Vagina (tissue), 2 donors: ENCODE measurements around the gene FITM1. TPM values are rescaled to one million over a fixed set of nuclear protein-coding genes. Genes with fewer than 3 reads are reported as not detected.

Experiments
- DNase-seq, 2 donors: peaks; one replicate each; pipeline ENCODE4 v3.0.0-alpha.2; 2017; ENCODE audit errors: extremely low spot score in 2 of 2
- H3K27ac ChIP-seq: fragments of 200-600 bp; sonication (generic); one replicate; pipeline ENCODE4 v1.5.1; 2019
- H3K27me3 ChIP-seq: fragments of 200-600 bp; sonication (generic); one replicate; pipeline ENCODE4 v1.5.1; 2019
- H3K36me3 ChIP-seq, 2 donors: fragments of 200-600 bp; sonication (generic); one replicate each; pipeline ENCODE4 v1.5.1; 2017 to 2019
- H3K4me1 ChIP-seq: fragments of 200-600 bp; sonication (generic); one replicate; pipeline ENCODE4 v1.5.1; 2019
- H3K4me3 ChIP-seq, 2 donors: fragments of 200-600 bp; sonication (generic); 1 replicate in 1 of 2; 2 replicates in 1 of 2; pipeline ENCODE4 v1.5.1; 2016 to 2019
- H3K9me3 ChIP-seq: fragments of 200-600 bp; sonication (generic); one replicate; pipeline ENCODE4 v1.5.1; 2019
- CTCF ChIP-seq, 3 experiments: fragments of 450-650 bp in 2 of 3; fragments of 200-600 bp in 1 of 3; sonication (generic) in 1 of 3; IDR thresholded peaks; one replicate each; pipeline ENCODE4 v1.5.1; 2017 to 2019; ENCODE audit warnings: antibody characterized with exemption in 3 of 3, mild to moderate bottlenecking in 2 of 3, moderate library complexity in 2 of 3
- POLR2A ChIP-seq, 2 donors: fragments of 450-650 bp; IDR thresholded peaks; one replicate each; pipeline ENCODE4 v1.6.1; 2017; ENCODE audit warnings: antibody characterized with exemption in 2 of 2, mild to moderate bottlenecking in 2 of 2, moderate library complexity in 2 of 2
- POLR2AphosphoS5 ChIP-seq, 2 donors: sonication (generic); formaldehyde crosslinking; IDR thresholded peaks; one replicate each; pipeline ENCODE4 v1.9.0; 2017; ENCODE audit warnings: antibody characterized with exemption in 2 of 2, mild to moderate bottlenecking in 2 of 2, low read depth in 1 of 2; ENCODE audit not compliant: insufficient read depth in 1 of 2
- intact Hi-C: fragments of 100-400 bp; cut with DNase I; formaldehyde crosslinking; loops from one replicate; pipeline ENCODE4 v1.15.1; 2023
- total RNA-seq: library from RNA; depleted of rRNA; stranded (reverse); fragments of >200 nt; gene quantifications from one replicate; pipeline ENCODE4 v1.2.3, GENCODE V29; 2016

The FITM1 gene
- total RNA-seq, 1 donor from 2014 or later = not detected

GRCh38 chr14:24098229-24098926 is 32.1 kb upstream of the FITM1 start:
- Histone ChIP-seq H3K4me1 (peaks cover 18% of the 10 kb centered on the region), H3K27ac (no peak overlapping the region), H3K4me3 (no peak overlapping the region), H3K9me3 (no peaks in the 10 kb centered on the region), H3K27me3 (no peaks in the 10 kb centered on the region), H3K36me3 (no peaks in the 10 kb centered on the region)
- intact Hi-C loops = no loop called here
- no peak for DNase-seq
- TF ChIP-seq POLR2A (IDR thresholded peaks at IDR 0.05) (no peak), POLR2AphosphoS5 (IDR thresholded peaks at IDR 0.05; ENCODE audit: insufficient read depth in 1 of 2, low read depth in 1 of 2) (no peak), CTCF (IDR thresholded peaks at IDR 0.05) (no peak)

GRCh38 chr14:24098927-24099813 is 31.3 kb upstream of the FITM1 start:
- Histone ChIP-seq H3K4me3 (no peak overlapping the region), H3K4me1 (peaks cover 14% of the 10 kb centered on the region), H3K27ac (no peak overlapping the region), H3K36me3 (no peaks in the 10 kb centered on the region), H3K27me3 (no peaks in the 10 kb centered on the region), H3K9me3 (no peaks in the 10 kb centered on the region)
- intact Hi-C loops = no loop called here
- no peak for DNase-seq
- TF ChIP-seq POLR2A (IDR thresholded peaks at IDR 0.05) (no peak), CTCF (IDR thresholded peaks at IDR 0.05) (no peak), POLR2AphosphoS5 (IDR thresholded peaks at IDR 0.05; ENCODE audit: insufficient read depth in 1 of 2, low read depth in 1 of 2) (no peak)

- intact Hi-C loops = loop anchor here (5.0 kb wide), 1 partner anchor 43 kb away; no protein-coding TSS in a partner anchor
- Histone ChIP-seq H3K27me3 (no peaks in the 10 kb centered on the region), H3K36me3 (no peaks in the 10 kb centered on the region), H3K27ac (no peak overlapping the region), H3K9me3 (no peaks in the 10 kb centered on the region), H3K4me3 (no peak overlapping the region), H3K4me1 (peaks cover 6% of the 10 kb centered on the region)
- TF ChIP-seq CTCF (IDR thresholded peaks at IDR 0.05) (no peak), POLR2A (IDR thresholded peaks at IDR 0.05) (no peak), POLR2AphosphoS5 (IDR thresholded peaks at IDR 0.05; ENCODE audit: insufficient read depth in 1 of 2, low read depth in 1 of 2) (no peak)
- DNase-seq = no peak
Observed at GRCh38 chr14:24100197-24100981, 30.1 kb upstream of the FITM1 start.

- Histone ChIP-seq H3K27me3 (no peaks in the 10 kb centered on the region), H3K4me1 (no peaks in the 10 kb centered on the region), H3K4me3 (no peak overlapping the region), H3K27ac (no peak overlapping the region), H3K36me3 (no peaks in the 10 kb centered on the region), H3K9me3 (no peaks in the 10 kb centered on the region)
- TF ChIP-seq POLR2AphosphoS5 (IDR thresholded peaks at IDR 0.05; ENCODE audit: insufficient read depth in 1 of 2, low read depth in 1 of 2) = no peak
- no peak for TF ChIP-seq POLR2A (IDR thresholded peaks at IDR 0.05)
- TF ChIP-seq CTCF (IDR thresholded peaks at IDR 0.05) = no peak
- intact Hi-C loops = loop anchor here (5.0 kb wide), 1 partner anchor 44 kb away; no protein-coding TSS in a partner anchor
- no peak for DNase-seq
Observed at GRCh38 chr14:24100982-24101494, 29.4 kb upstream of the FITM1 start.
